HEK293 (cell line): ENCODE data around the gene TBC1D30.

Source experiments
- CTCF ChIA-PET: fragments of 350-600 bp; formaldehyde crosslinking; extraction: SDS; loops from one replicate; lab custom pipeline; 2021; ENCODE audit warnings: antibody characterized with exemption; lab: Yijun Ruan, JAX
- POLR2A ChIA-PET: fragments of 300-600 bp; formaldehyde crosslinking; extraction: SDS; loops from one replicate; lab custom pipeline; 2020; ENCODE audit warnings: antibody characterized with exemption, inconsistent platforms; lab: Yijun Ruan, JAX
- H3K27ac ChIP-seq: fragments of 200-500 bp; sonication (Bioruptor generic); 2 replicates; pipeline ENCODE4 v1.5.1; 2014; ENCODE audit warnings: low read depth, low read length, control low read depth, inconsistent platforms; ENCODE audit errors: extremely low read depth
- H3K36me3 ChIP-seq, 2 experiments: fragments of 200-500 bp in 1 of 2; sonication (Bioruptor generic) in 1 of 2; 1 replicate in 1 of 2; 2 replicates in 1 of 2; pipeline ENCODE4 v1.5.1; 2014 to 2017; ENCODE audit warnings: inconsistent platforms in 2 of 2, low read length in 2 of 2; ENCODE audit not compliant: control insufficient read depth in 2 of 2, insufficient read depth in 1 of 2
- H3K4me1 ChIP-seq: fragments of 200-500 bp; sonication (Bioruptor generic); 2 replicates; pipeline ENCODE4 v1.5.1; 2014; ENCODE audit warnings: mild to moderate bottlenecking, low read length, inconsistent platforms; ENCODE audit not compliant: control insufficient read depth, insufficient read depth
- H3K4me3 ChIP-seq: 2 replicates; pipeline ENCODE4 v1.5.1; 2011; ENCODE audit warnings: low read depth, mild to moderate bottlenecking, control low read depth, low read length, moderate library complexity
- H3K9me3 ChIP-seq: fragments of 200-500 bp; sonication (Bioruptor generic); 2 replicates; pipeline ENCODE4 v1.5.1; 2014; ENCODE audit warnings: low read depth, low read length, inconsistent platforms; ENCODE audit not compliant: control insufficient read depth, insufficient read depth
- FEZF1 ChIP-seq: fragments of 450-650 bp; formaldehyde crosslinking; IDR thresholded peaks from 2 replicates; pipeline ENCODE4 v1.5.1; 2016; ENCODE audit warnings: missing biosample characterization, missing genetic modification characterization
- GFI1B ChIP-seq: fragments of 450-650 bp; formaldehyde crosslinking; IDR thresholded peaks from 2 replicates; pipeline ENCODE4 v1.5.1; 2016; ENCODE audit warnings: missing biosample characterization, missing genetic modification characterization
- GLIS1 ChIP-seq: fragments of 450-650 bp; formaldehyde crosslinking; IDR thresholded peaks from 2 replicates; pipeline ENCODE4 v1.5.1; 2016; ENCODE audit warnings: missing biosample characterization, missing genetic modification characterization
- KLF8 ChIP-seq: fragments of 450-650 bp; formaldehyde crosslinking; IDR thresholded peaks from 2 replicates; pipeline ENCODE4 v1.5.1; 2016; ENCODE audit warnings: missing biosample characterization, missing genetic modification characterization
- PATZ1 ChIP-seq: fragments of 450-650 bp; formaldehyde crosslinking; IDR thresholded peaks from 2 replicates; pipeline ENCODE4 v1.5.1; 2016; ENCODE audit warnings: missing biosample characterization, missing genetic modification characterization
- PRDM1 ChIP-seq: fragments of 450-650 bp; formaldehyde crosslinking; IDR thresholded peaks from 2 replicates; pipeline ENCODE4; 2016; ENCODE audit warnings: missing biosample characterization, missing genetic modification characterization
- TRIM28 ChIP-seq: IDR thresholded peaks from 2 replicates; pipeline ENCODE4 v1.6.1; 2011; ENCODE audit warnings: low read length, control low read depth, borderline replicate concordance
- YY1 ChIP-seq: fragments of 450-650 bp; formaldehyde crosslinking; IDR thresholded peaks from 2 replicates; pipeline ENCODE4 v1.5.1; 2018; ENCODE audit warnings: missing biosample characterization, missing genetic modification characterization
- ZBTB17 ChIP-seq: fragments of 450-650 bp; formaldehyde crosslinking; IDR thresholded peaks from 2 replicates; pipeline ENCODE4 v1.5.1; 2016; ENCODE audit warnings: missing biosample characterization, missing genetic modification characterization
- ZBTB20 ChIP-seq: fragments of 450-650 bp; formaldehyde crosslinking; IDR thresholded peaks from 2 replicates; pipeline ENCODE4 v1.5.1; 2016; ENCODE audit warnings: missing biosample characterization, missing genetic modification characterization
- ZEB2 ChIP-seq: fragments of 450-650 bp; formaldehyde crosslinking; IDR thresholded peaks from 2 replicates; pipeline ENCODE4 v1.5.1; 2016; ENCODE audit warnings: missing biosample characterization, missing genetic modification characterization
- ZNF10 ChIP-seq: fragments of 450-650 bp; formaldehyde crosslinking; IDR thresholded peaks from 2 replicates; pipeline ENCODE4 v1.5.1; 2017; ENCODE audit warnings: missing biosample characterization, missing genetic modification characterization
- ZNF24 ChIP-seq: fragments of 450-650 bp; formaldehyde crosslinking; IDR thresholded peaks from 2 replicates; pipeline ENCODE4 v1.5.1; 2016; ENCODE audit warnings: missing biosample characterization, missing genetic modification characterization
- ZNF335 ChIP-seq: fragments of 450-650 bp; formaldehyde crosslinking; conservative IDR thresholded peaks from 2 replicates; pipeline ENCODE4 v1.5.1; 2016; ENCODE audit warnings: missing biosample characterization, missing genetic modification characterization
- ZNF341 ChIP-seq: fragments of 450-650 bp; formaldehyde crosslinking; IDR thresholded peaks from 2 replicates; pipeline ENCODE4; 2016; ENCODE audit warnings: low read depth, missing biosample characterization, missing genetic modification characterization
- ZNF366 ChIP-seq: fragments of 450-650 bp; formaldehyde crosslinking; conservative IDR thresholded peaks from 2 replicates; pipeline ENCODE4 v1.5.1; 2016; ENCODE audit warnings: missing biosample characterization, missing genetic modification characterization
- ZNF394 ChIP-seq: fragments of 450-650 bp; formaldehyde crosslinking; IDR thresholded peaks from 2 replicates; pipeline ENCODE4 v1.5.1; 2016; ENCODE audit warnings: missing biosample characterization, missing genetic modification characterization, mild to moderate bottlenecking, moderate library complexity, borderline replicate concordance
- ZNF423 ChIP-seq: fragments of 450-650 bp; formaldehyde crosslinking; IDR thresholded peaks from 2 replicates; pipeline ENCODE4 v1.5.1; 2016; ENCODE audit warnings: missing biosample characterization, missing genetic modification characterization
- ZNF501 ChIP-seq: fragments of 450-650 bp; formaldehyde crosslinking; IDR thresholded peaks from 2 replicates; pipeline ENCODE4 v1.5.1; 2016; ENCODE audit warnings: missing biosample characterization, missing genetic modification characterization
- ZNF561 ChIP-seq: fragments of 450-650 bp; IDR thresholded peaks from 2 replicates; pipeline ENCODE4 v1.5.1; 2018; ENCODE audit warnings: missing biosample characterization, missing genetic modification characterization, borderline replicate concordance
- ZNF629 ChIP-seq: fragments of 450-650 bp; formaldehyde crosslinking; IDR thresholded peaks from 2 replicates; pipeline ENCODE4 v1.5.1; 2017; ENCODE audit warnings: missing biosample characterization, missing genetic modification characterization
- ZNF747 ChIP-seq: fragments of 450-650 bp; formaldehyde crosslinking; IDR thresholded peaks from 2 replicates; pipeline ENCODE4 v1.5.1; 2016; ENCODE audit warnings: missing biosample characterization, missing genetic modification characterization
- ZNF777 ChIP-seq: fragments of 450-650 bp; formaldehyde crosslinking; IDR thresholded peaks from 2 replicates; pipeline ENCODE4 v1.5.1; 2017; ENCODE audit warnings: missing biosample characterization, missing genetic modification characterization, borderline replicate concordance
- ZNF843 ChIP-seq: fragments of 450-650 bp; formaldehyde crosslinking; IDR thresholded peaks from 2 replicates; pipeline ENCODE4 v1.5.1; 2016; ENCODE audit warnings: missing biosample characterization, missing genetic modification characterization
- ZSCAN23 ChIP-seq: fragments of 450-650 bp; formaldehyde crosslinking; IDR thresholded peaks from 2 replicates; pipeline ENCODE4 v1.5.1; 2016; ENCODE audit warnings: missing biosample characterization, missing genetic modification characterization
- ZXDB ChIP-seq: fragments of 450-650 bp; formaldehyde crosslinking; IDR thresholded peaks from 2 replicates; pipeline ENCODE4 v1.5.1; 2016; ENCODE audit warnings: missing biosample characterization, missing genetic modification characterization
- TF ChIP-seq, protein P1 (sequence below): fragments of 450-650 bp; formaldehyde crosslinking; IDR thresholded peaks from 2 replicates; pipeline ENCODE4 v1.5.1; 2016; ENCODE audit warnings: missing biosample characterization, missing genetic modification characterization, borderline replicate concordance
- TF ChIP-seq, protein P2 (sequence below): fragments of 450-650 bp; formaldehyde crosslinking; optimal IDR thresholded peaks from 2 replicates; pipeline ENCODE3; 2016; ENCODE audit warnings: missing biosample characterization, mild to moderate bottlenecking, missing genetic modification characterization
- TF ChIP-seq, protein P3 (sequence below): fragments of 450-650 bp; formaldehyde crosslinking; conservative IDR thresholded peaks from 2 replicates; pipeline ENCODE4 v1.5.1; 2016; ENCODE audit warnings: low read depth, missing biosample characterization, missing genetic modification characterization

The TBC1D30 gene

GRCh38 chr12:64781280-64782190, 42.9 kb upstream of the TBC1D30 start:
- H3K9me3 ChIP-seq, result no peaks in the 10 kb centered on the region
- H3K27ac ChIP-seq, result peak overlapping the region; percentile 79; the same call in 1 of the 2 replicates
- CTCF ChIA-PET, result interaction anchor here (0.7 to 2.7 kb wide), 4 partner anchors 14 to 405 kb away, joined by 4 to 31 read pairs (median 8); no protein-coding TSS in a partner anchor
- H3K36me3 ChIP-seq, result peaks cover 0 to 4% of the 10 kb centered on the region in 2 experiments; a peak in 1 of 3 replicates
- peak overlapping the region; percentile 61 for H3K4me3 ChIP-seq
- POLR2A ChIA-PET, result interaction anchor here (0.7 to 1.0 kb wide), 2 partner anchors 15 to 388 kb away, joined by 3 to 4 read pairs; partner anchors contain the start of gene LEMD3
- H3K4me1 ChIP-seq, result 0 out of 2 replicates have a peak, but pooled peaks cover 3% of the 10 kb centered on the region
- TF ChIP-seq GFI1B (peak; percentile 33; the same call in 1 of the 2 replicates), ZXDB (tag by site-specific recombination) (peak; percentile 38), GLIS1 (peak; percentile 65), ZNF843 (tag by site-specific recombination) (0 out of 2 replicates have a peak, but pooled peaks have one; percentile 29), TRIM28 (no peak), ZNF335 (tag by site-specific recombination) (peak; percentile 96), ZNF423 (tag by site-specific recombination) (peak; percentile 19; the same call in 1 of the 2 replicates), ZNF629 (tag by site-specific recombination) (peak; percentile 14; the same call in 1 of the 2 replicates), ZNF394 (tag by site-specific recombination) (peak; percentile 10; the same call in 1 of the 2 replicates), ZNF366 (tag by site-specific recombination) (peak; percentile 51), YY1 (tag by site-specific recombination) (0 out of 2 replicates have a peak, but pooled peaks have one; percentile 14), ZBTB17 (peak; percentile 58), ZBTB20 (peak; percentile 62), ZNF777 (tag by site-specific recombination) (peak; percentile 26; the same call in 1 of the 2 replicates), ZSCAN23 (tag by site-specific recombination) (no peak), PATZ1 (tag by site-specific recombination) (peak; percentile 41; the same call in 1 of the 2 replicates), FEZF1 (tag by site-specific recombination) (0 out of 2 replicates have a peak, but pooled peaks have one; percentile 21), ZNF341 (tag by site-specific recombination) (peak; percentile 71), ZNF747 (no peak), ZNF501 (tag by site-specific recombination) (no peak; the same call in 1 of the 2 replicates), ZEB2 (tag by site-specific recombination) (peak; percentile 96), KLF8 (tag by site-specific recombination) (0 out of 2 replicates have a peak, but pooled peaks have one; percentile 14), ZNF10 (tag by site-specific recombination) (0 out of 2 replicates have a peak, but pooled peaks have one; percentile 10), ZNF561 (tag by site-specific recombination) (peak; percentile 39; the same call in 1 of the 2 replicates), ZNF24 (tag by site-specific recombination) (0 out of 2 replicates have a peak, but pooled peaks have one; percentile 14), PRDM1 (peak; percentile 64)
- TF ChIP-seq, protein P1, sequence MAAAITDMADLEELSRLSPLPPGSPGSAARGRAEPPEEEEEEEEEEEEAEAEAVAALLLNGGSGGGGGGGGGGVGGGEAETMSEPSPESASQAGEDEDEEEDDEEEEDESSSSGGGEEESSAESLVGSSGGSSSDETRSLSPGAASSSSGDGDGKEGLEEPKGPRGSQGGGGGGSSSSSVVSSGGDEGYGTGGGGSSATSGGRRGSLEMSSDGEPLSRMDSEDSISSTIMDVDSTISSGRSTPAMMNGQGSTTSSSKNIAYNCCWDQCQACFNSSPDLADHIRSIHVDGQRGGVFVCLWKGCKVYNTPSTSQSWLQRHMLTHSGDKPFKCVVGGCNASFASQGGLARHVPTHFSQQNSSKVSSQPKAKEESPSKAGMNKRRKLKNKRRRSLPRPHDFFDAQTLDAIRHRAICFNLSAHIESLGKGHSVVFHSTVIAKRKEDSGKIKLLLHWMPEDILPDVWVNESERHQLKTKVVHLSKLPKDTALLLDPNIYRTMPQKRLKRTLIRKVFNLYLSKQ (tag by site-specific recombination), result no peak
- TF ChIP-seq, protein P2, sequence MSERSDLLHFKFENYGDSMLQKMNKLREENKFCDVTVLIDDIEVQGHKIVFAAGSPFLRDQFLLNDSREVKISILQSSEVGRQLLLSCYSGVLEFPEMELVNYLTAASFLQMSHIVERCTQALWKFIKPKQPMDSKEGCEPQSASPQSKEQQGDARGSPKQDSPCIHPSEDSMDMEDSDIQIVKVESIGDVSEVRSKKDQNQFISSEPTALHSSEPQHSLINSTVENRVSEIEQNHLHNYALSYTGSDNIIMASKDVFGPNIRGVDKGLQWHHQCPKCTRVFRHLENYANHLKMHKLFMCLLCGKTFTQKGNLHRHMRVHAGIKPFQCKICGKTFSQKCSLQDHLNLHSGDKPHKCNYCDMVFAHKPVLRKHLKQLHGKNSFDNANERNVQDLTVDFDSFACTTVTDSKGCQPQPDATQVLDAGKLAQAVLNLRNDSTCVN, result peak; percentile 5
- TF ChIP-seq, protein P3, sequence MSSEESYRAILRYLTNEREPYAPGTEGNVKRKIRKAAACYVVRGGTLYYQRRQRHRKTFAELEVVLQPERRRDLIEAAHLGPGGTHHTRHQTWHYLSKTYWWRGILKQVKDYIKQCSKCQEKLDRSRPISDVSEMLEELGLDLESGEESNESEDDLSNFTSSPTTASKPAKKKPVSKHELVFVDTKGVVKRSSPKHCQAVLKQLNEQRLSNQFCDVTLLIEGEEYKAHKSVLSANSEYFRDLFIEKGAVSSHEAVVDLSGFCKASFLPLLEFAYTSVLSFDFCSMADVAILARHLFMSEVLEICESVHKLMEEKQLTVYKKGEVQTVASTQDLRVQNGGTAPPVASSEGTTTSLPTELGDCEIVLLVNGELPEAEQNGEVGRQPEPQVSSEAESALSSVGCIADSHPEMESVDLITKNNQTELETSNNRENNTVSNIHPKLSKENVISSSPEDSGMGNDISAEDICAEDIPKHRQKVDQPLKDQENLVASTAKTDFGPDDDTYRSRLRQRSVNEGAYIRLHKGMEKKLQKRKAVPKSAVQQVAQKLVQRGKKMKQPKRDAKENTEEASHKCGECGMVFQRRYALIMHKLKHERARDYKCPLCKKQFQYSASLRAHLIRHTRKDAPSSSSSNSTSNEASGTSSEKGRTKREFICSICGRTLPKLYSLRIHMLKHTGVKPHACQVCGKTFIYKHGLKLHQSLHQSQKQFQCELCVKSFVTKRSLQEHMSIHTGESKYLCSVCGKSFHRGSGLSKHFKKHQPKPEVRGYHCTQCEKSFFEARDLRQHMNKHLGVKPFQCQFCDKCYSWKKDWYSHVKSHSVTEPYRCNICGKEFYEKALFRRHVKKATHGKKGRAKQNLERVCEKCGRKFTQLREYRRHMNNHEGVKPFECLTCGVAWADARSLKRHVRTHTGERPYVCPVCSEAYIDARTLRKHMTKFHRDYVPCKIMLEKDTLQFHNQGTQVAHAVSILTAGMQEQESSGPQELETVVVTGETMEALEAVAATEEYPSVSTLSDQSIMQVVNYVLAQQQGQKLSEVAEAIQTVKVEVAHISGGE (tag by site-specific recombination), result no peak
